ENCODE data around the gene CDKAL1.
"Not testable (repeated sequence)": the region's sequence is repeated elsewhere in the genome, so short reads cannot be mapped to it uniquely, and the experiment has no call there.

Gene CDKAL1

DNA sequence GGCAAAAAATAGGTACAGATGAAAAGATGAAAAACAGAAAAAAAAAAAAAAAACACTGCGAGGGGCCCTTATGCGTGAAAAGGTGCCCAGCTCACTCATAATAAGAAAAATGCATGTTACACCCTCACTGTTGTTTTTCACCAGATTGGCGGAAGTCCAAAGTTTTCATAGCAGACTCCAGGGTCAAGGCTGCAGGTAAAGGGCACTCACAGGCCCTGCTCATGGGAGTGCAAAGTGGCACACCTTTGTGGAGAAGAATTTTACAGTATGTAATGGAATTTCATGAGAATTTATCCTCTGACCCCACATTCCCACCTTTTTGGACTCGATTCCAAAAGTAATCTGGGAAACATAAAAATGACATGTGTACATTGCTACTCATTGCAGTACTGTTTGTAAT, 108.2 kb downstream of the CDKAL1 start:
- intact Hi-C loops (cut with DNase I; ENCODE audit: low total_unique reads) = no loop called here
- Histone ChIP-seq H3K27ac (no peak overlapping the region), H3K4me3 (no peak overlapping the region), H3K36me3 (no peaks in the 10 kb centered on the region), H3K4me1 (no peaks in the 10 kb centered on the region), H3K27me3 (no peaks in the 10 kb centered on the region), H3K9me3 (no peaks in the 10 kb centered on the region)
- no peak for TF ChIP-seq CTCF (IDR thresholded peaks at IDR 0.05)
- no peak for DNase-seq

DNA sequence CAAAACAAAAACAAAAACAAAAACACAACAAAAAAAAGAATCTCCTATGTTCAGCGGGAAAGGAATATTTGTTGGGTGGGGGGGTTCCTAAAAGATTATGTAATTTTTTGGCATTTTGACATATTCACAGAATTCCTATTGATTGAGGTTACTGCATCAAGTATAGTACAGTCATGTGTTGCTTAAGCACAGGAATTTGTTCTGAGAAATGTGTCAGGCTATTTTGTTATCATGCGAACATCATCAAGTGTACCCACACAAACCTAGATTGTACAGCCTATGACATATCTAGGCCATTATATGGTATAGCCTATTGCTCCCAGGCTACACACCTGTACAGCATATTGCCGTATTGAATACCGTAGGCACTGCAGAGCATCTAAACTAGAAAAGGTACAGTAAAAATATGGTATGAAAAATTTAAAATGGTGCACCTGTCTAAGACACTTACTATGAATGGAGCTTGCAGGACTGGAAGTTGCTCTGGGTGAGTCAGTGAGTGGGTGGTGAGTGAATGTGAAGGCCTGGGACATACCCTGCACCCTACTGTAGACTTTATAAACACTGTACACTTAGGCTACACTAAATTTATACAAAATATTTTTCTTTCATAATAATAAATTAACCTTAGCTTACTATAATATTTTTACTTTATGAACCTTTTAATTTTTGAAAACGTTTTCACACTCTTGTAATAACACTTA, 110.6 kb downstream of the CDKAL1 start:
- no peak overlapping the region for H3K27ac ChIP-seq
- no peak for TF ChIP-seq CTCF (IDR thresholded peaks at IDR 0.05)
- DNase-seq = no peak
- peaks cover 3 to 6% (median 4%) of the 10 kb centered on the region in 3 donors for H3K36me3 ChIP-seq
- intact Hi-C loops (cut with DNase I; ENCODE audit: low total_unique reads) = no loop called here
- no peaks in the 10 kb centered on the region for H3K27me3 ChIP-seq
- no peak overlapping the region for H3K4me3 ChIP-seq
- no peaks in the 10 kb centered on the region for H3K9me3 ChIP-seq
- H3K4me1 ChIP-seq = no peaks in the 10 kb centered on the region

- H3K27me3 ChIP-seq; DNase-seq; H3K27ac ChIP-seq; H3K9me3 ChIP-seq; intact Hi-C loops (cut with DNase I; ENCODE audit: low total_unique reads); H3K4me3 ChIP-seq; H3K36me3 ChIP-seq; H3K4me1 ChIP-seq: not testable (repeated sequence)
Measured at GRCh38 chr6:20645572-20645971, 111.3 kb downstream of the CDKAL1 start.

DNA sequence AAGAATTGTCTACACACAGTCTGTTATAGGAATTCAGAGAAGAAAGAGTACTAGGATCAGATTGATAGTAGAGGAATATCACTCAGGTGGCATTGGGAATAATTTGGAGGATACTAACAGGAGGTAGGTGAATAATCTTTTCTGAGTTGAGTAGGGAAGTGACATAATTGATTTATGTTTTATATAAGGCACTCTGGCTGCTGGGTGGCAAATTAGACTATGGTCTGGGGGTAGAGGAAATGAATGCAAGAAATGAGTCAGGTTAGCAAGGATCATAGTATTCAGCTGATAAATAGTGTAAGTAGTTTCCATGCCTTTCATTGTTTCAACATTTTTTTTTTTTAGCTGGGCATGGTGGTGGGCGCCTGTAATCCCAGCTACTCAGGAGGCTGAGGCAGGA, 113.3 kb downstream of the CDKAL1 start:
- DNase-seq = no peak
- Histone ChIP-seq H3K4me1 (no peaks in the 10 kb centered on the region), H3K27ac (no peak overlapping the region), H3K9me3 (no peaks in the 10 kb centered on the region), H3K36me3 (peaks cover 5 to 7% (median 6%) of the 10 kb centered on the region in 3 donors), H3K27me3 (no peaks in the 10 kb centered on the region), H3K4me3 (no peak overlapping the region)
- no peak for TF ChIP-seq CTCF (IDR thresholded peaks at IDR 0.05)
- intact Hi-C loops (cut with DNase I; ENCODE audit: low total_unique reads) = no loop called here

DNA sequence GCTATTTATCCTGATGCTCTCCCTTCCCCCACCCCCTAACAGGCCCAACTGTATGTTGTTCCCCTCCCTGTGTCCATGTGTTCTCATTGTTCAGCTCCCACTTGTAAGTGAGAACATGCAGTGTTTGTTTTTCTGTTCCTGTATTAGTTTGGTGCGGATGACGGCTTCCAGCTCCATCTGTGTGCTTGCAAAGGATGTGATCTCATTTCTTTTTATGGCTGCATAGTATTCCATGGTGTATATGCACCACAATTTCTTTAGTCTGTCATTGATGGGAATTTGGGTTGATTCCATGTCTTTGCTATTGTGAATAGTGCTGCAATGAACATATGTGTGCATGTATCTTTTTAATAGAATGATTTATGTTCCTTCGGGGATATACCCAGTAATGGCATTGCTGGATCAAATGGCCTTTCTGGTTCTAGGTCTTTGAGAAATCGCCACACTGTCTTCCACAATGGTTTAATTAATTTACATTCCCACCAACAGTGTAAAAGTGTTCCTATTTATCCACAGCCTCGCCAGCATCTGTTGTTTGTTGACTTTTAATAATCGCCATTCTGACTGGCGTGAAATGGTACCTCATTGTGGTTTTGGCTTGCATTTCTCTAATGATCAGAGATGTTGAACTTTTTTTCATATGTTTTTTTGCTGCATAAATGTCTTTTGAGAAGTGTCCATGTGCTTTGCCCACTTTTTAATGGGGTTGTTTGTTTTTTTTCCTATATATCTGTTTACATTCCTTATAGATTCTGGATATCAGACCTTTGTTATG, 115.6 kb downstream of the CDKAL1 start:
- H3K4me1 ChIP-seq; H3K9me3 ChIP-seq; H3K27ac ChIP-seq; DNase-seq; H3K4me3 ChIP-seq; H3K27me3 ChIP-seq; intact Hi-C loops (cut with DNase I; ENCODE audit: low total_unique reads): not testable (repeated sequence)
- H3K36me3 ChIP-seq = peaks cover 5 to 20% (median 13%) of the 10 kb centered on the region in 3 donors

GRCh38 chr6:20652299-20653084, 118.2 kb downstream of the CDKAL1 start:
- H3K4me3 ChIP-seq = no peak overlapping the region
- intact Hi-C loops (cut with DNase I; ENCODE audit: low total_unique reads) = no loop called here
- H3K27me3 ChIP-seq = no peaks in the 10 kb centered on the region
- no peaks in the 10 kb centered on the region for H3K4me1 ChIP-seq
- no peak for TF ChIP-seq CTCF (IDR thresholded peaks at IDR 0.05)
- no peaks in the 10 kb centered on the region for H3K9me3 ChIP-seq
- H3K27ac ChIP-seq = no peak overlapping the region
- no peak for DNase-seq
- peaks cover 5 to 20% (median 13%) of the 10 kb centered on the region in 3 donors for H3K36me3 ChIP-seq

Data from tibial artery (tissue), 4 donors.